ENCODE results near the gene RTN4RL2.
"Not testable (repeated sequence)": the region's sequence is repeated elsewhere in the genome, so short reads cannot be mapped to it uniquely, and the experiment has no call there.

The RTN4RL2 gene

GRCh38 chr11:57432714-57433163, 27.6 kb upstream of the RTN4RL2 start:
- no peak for DNase-seq (ENCODE audit: low read depth, low spot score)

GRCh38 chr11:57434640-57435546, 25.4 kb upstream of the RTN4RL2 start:
- no peak for DNase-seq (ENCODE audit: low read depth, low spot score)

GRCh38 chr11:57436031-57436430, 24.3 kb upstream of the RTN4RL2 start:
- no peak for DNase-seq (ENCODE audit: low read depth, low spot score)

- no peak for DNase-seq (ENCODE audit: low read depth, low spot score)
These were observed 21.7 kb upstream of the RTN4RL2 start for GRCh38 chr11:57438345-57439285.

- DNase-seq (ENCODE audit: low read depth, low spot score): no peak
These were observed 20.5 kb upstream of the RTN4RL2 start for GRCh38 chr11:57439786-57440185.

GRCh38 chr11:57440744-57441414, 19.4 kb upstream of the RTN4RL2 start:
- DNase-seq (ENCODE audit: low read depth, low spot score): no peak

- DNase-seq (ENCODE audit: low read depth, low spot score): no peak
These were observed 15.8 kb upstream of the RTN4RL2 start for GRCh38 chr11:57444362-57445121.

GRCh38 chr11:57445122-57445394, 15.3 kb upstream of the RTN4RL2 start:
- DNase-seq (ENCODE audit: low read depth, low spot score): not testable (repeated sequence)

GRCh38 chr11:57446055-57446454, 14.3 kb upstream of the RTN4RL2 start:
- DNase-seq (ENCODE audit: low read depth, low spot score): no peak

- DNase-seq (ENCODE audit: low read depth, low spot score): no peak
These were observed 6.7 kb upstream of the RTN4RL2 start for GRCh38 chr11:57453543-57454177.

- peak; percentile 70 for DNase-seq (ENCODE audit: low read depth, low spot score)
These were observed 3.2 kb upstream of the RTN4RL2 start for GRCh38 chr11:57456960-57457642.

- no peak for DNase-seq (ENCODE audit: low read depth, low spot score)
These were observed 2.7 kb upstream of the RTN4RL2 start for GRCh38 chr11:57457643-57458023.

- DNase-seq (ENCODE audit: low read depth, low spot score): no peak
These were observed 2.3 kb upstream of the RTN4RL2 start for GRCh38 chr11:57458060-57458409.

- DNase-seq (ENCODE audit: low read depth, low spot score): no peak
These were observed 1.7 kb upstream of the RTN4RL2 start for GRCh38 chr11:57458410-57459163.

- DNase-seq (ENCODE audit: low read depth, low spot score): no peak
These were observed 935 bp upstream of the RTN4RL2 start for GRCh38 chr11:57459164-57460021.

- no peak for DNase-seq (ENCODE audit: low read depth, low spot score)
These were observed 726 bp downstream of the RTN4RL2 start for GRCh38 chr11:57460758-57461749.

GRCh38 chr11:57461841-57462489, 1.6 kb downstream of the RTN4RL2 start:
- no peak for DNase-seq (ENCODE audit: low read depth, low spot score)
